Stimulated activated CD8-positive, alpha-beta memory T cell treated with anti-CD3 and anti-CD28 coated beads, Interleukin-4, amount 100 ng/mL, for 1 hour (primary cell): ENCODE measurements around the gene SRPK3.

Source experiments
- DNase-seq, 2 donors: peaks; one replicate each; pipeline ENCODE4 v3.0.0-alpha.2; 2020; ENCODE audit warnings: low read depth in 2 of 2, low spot score in 1 of 2

SRPK3 gene

GRCh38 chrX:153782871-153783270 lies 2.0 kb downstream of the SRPK3 start:
- no peak for DNase-seq

- no peak for DNase-seq
Observed at GRCh38 chrX:153783378-153784013, 2.7 kb downstream of the SRPK3 start.

GRCh38 chrX:153784325-153784967 lies 3.6 kb downstream of the SRPK3 start:
- no peak for DNase-seq

- no peak for DNase-seq
Observed at GRCh38 chrX:153786669-153787068, 5.8 kb downstream of the SRPK3 start.

GRCh38 chrX:153789654-153790053 lies 8.8 kb downstream of the SRPK3 start:
- no peak for DNase-seq

- DNase-seq = no peak
Observed at GRCh38 chrX:153791104-153791852, 10.4 kb downstream of the SRPK3 start.

GRCh38 chrX:153792368-153792767 lies 11.5 kb downstream of the SRPK3 start:
- no peak for DNase-seq

- no peak for DNase-seq
Observed at GRCh38 chrX:153793291-153793690, 12.4 kb downstream of the SRPK3 start.

GRCh38 chrX:153794018-153794896 lies 13.4 kb downstream of the SRPK3 start, which contains the start of the genes IDH3G and SSR4:
TSS of gene IDH3G (minus strand) at chrX:153794375. CDS start at chrX:153794326, 49 bp downstream.
TSS of gene SSR4 (plus strand) at chrX:153794668. CDS start at chrX:153794688, 20 bp downstream.
- DNase-seq = peak; percentile 73 to 83

GRCh38 chrX:153794897-153795816 lies 14.3 kb downstream of the SRPK3 start:
- DNase-seq = no peak

- no peak for DNase-seq
Observed at GRCh38 chrX:153797415-153798015, 16.7 kb downstream of the SRPK3 start.

GRCh38 chrX:153799326-153799725 lies 18.5 kb downstream of the SRPK3 start:
- no peak for DNase-seq

GRCh38 chrX:153800177-153800722 lies 19.4 kb downstream of the SRPK3 start:
- no peak for DNase-seq

- no peak for DNase-seq
Observed at GRCh38 chrX:153800746-153801145, 19.9 kb downstream of the SRPK3 start.

GRCh38 chrX:153801669-153802068 lies 20.8 kb downstream of the SRPK3 start:
- DNase-seq = no peak

GRCh38 chrX:153802513-153803045 lies 21.7 kb downstream of the SRPK3 start:
- no peak for DNase-seq

- no peak for DNase-seq
Observed at GRCh38 chrX:153803211-153804099, 22.6 kb downstream of the SRPK3 start.

- no peak for DNase-seq
Observed at GRCh38 chrX:153804100-153804595, 23.3 kb downstream of the SRPK3 start.
